ENCODE data around the gene KIAA0319L. TPM values are rescaled to one million over a fixed set of nuclear protein-coding genes. Genes with fewer than 3 reads are reported as not detected.

KIAA0319L gene
- total and polyA plus RNA-seq, 4 donors, result 27.0 to 107 (median 27.9) TPM

DNA sequence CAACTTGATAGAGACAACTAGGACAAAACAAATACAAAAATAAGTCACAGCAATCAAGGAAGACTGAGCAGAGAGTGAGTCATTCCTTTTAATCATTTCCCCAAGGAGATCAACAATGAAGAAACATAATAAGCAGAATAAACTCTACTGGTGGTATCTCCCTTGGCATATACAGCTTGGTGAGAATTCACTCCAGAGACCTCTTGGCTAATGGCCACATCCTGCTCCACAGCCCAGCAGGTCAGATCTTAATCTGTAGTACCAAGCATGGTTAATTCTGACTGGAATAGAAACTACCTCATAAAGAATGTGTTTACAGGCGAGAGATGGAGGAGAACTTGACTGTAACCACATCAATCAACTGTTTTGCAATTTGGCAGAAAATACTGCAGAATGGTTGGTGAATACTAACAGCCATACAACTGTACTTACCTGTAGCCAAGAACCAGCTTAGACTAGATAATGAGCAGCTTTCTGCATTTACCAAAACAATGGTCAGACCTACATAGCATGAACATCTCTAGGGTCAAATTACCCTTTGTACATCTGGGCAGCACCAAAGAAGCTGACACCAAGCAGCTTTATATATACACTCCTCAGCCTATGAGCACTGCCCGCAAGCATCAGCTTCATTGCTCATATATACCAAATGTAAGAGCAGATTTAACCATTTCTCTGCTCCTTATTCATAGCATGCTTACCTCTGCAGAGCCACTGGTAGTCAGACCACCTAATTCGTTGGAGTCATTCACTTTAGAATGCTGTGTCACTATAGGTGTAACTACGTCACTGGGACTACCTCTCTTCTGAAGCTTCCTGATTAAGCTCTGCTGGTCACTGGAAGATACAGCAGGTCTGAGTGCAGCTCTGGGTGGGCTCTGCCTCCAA is 51.0 kb downstream of the KIAA0319L start:
- no peak overlapping the region for H3K9ac ChIP-seq (ENCODE audit: low read depth in 1 of 2, low read length in 2 of 2)
- TF ChIP-seq FOXA1 (IDR thresholded peaks at IDR 0.05) (no peak), RXRA (IDR thresholded peaks at IDR 0.05) (no peak), NR2F2 (IDR thresholded peaks at IDR 0.05) (no peak), RAD21 (IDR thresholded peaks at IDR 0.05) (no peak), YY1 (IDR thresholded peaks at IDR 0.05) (no peak)
- TF ChIP-seq, protein P1, sequence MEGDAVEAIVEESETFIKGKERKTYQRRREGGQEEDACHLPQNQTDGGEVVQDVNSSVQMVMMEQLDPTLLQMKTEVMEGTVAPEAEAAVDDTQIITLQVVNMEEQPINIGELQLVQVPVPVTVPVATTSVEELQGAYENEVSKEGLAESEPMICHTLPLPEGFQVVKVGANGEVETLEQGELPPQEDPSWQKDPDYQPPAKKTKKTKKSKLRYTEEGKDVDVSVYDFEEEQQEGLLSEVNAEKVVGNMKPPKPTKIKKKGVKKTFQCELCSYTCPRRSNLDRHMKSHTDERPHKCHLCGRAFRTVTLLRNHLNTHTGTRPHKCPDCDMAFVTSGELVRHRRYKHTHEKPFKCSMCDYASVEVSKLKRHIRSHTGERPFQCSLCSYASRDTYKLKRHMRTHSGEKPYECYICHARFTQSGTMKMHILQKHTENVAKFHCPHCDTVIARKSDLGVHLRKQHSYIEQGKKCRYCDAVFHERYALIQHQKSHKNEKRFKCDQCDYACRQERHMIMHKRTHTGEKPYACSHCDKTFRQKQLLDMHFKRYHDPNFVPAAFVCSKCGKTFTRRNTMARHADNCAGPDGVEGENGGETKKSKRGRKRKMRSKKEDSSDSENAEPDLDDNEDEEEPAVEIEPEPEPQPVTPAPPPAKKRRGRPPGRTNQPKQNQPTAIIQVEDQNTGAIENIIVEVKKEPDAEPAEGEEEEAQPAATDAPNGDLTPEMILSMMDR (IDR thresholded peaks at IDR 0.05; ENCODE audit: low read depth, low read length, missing input control), result no peak
- H3K27ac ChIP-seq (ENCODE audit: low read depth in 1 of 2, low read length in 2 of 2), result no peak overlapping the region
- H3K27me3 ChIP-seq (ENCODE audit: control insufficient read depth in 4 of 4, insufficient read depth in 4 of 4, low read length in 3 of 4), result no peaks in the 10 kb centered on the region
- H3K36me3 ChIP-seq (ENCODE audit: control insufficient read depth in 4 of 4, insufficient read depth in 3 of 4, low read depth in 1 of 4, low read length in 3 of 4), result peaks cover 0 to 13% (median 2%) of the 10 kb centered on the region in 4 donors
- H3K9me3 ChIP-seq (ENCODE audit: control insufficient read depth in 4 of 4, low read length in 3 of 4), result no peaks in the 10 kb centered on the region
- no peak overlapping the region for H3K4me3 ChIP-seq (ENCODE audit: low read depth in 1 of 3, low read length in 3 of 3)
- peaks cover 0 to 3% (median 1%) of the 10 kb centered on the region in 4 donors for H3K4me1 ChIP-seq (ENCODE audit: control insufficient read depth in 4 of 4, insufficient read depth in 4 of 4, low read length in 3 of 4)
- DNase-seq (ENCODE audit: low spot score), result no peak
- WGBS, result 85% methylated on average over 4 of the region's 4 CpGs

DNA sequence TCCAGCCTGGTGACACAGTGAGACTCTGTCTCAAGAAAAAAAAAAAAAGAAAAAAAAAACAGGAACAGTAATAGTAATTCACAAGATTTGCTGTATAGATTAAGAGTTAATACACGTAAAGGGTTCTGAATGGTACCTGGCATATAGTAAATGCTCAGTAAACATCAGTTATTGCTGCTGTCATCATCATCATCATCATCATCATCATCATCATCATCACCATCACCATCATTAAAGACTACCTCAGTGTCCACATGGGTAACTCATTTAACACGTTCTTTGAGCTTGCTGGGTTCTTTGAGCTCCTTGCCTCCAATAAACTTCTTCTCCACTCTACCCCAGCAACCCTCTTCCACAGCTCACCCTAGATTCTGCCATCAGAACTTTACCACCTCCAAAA is 55.0 kb downstream of the KIAA0319L start:
- 97% methylated on average over 2 of the region's 2 CpGs for WGBS
- DNase-seq (ENCODE audit: low spot score), result no peak
- no peak overlapping the region for H3K4me3 ChIP-seq (ENCODE audit: low read depth in 1 of 3, low read length in 3 of 3)
- peaks cover 0 to 13% (median 2%) of the 10 kb centered on the region in 4 donors for H3K36me3 ChIP-seq (ENCODE audit: control insufficient read depth in 4 of 4, insufficient read depth in 3 of 4, low read depth in 1 of 4, low read length in 3 of 4)
- peaks cover 0 to 3% (median 0%) of the 10 kb centered on the region in 4 donors for H3K4me1 ChIP-seq (ENCODE audit: control insufficient read depth in 4 of 4, insufficient read depth in 4 of 4, low read length in 3 of 4)
- no peaks in the 10 kb centered on the region for H3K27me3 ChIP-seq (ENCODE audit: control insufficient read depth in 4 of 4, insufficient read depth in 4 of 4, low read length in 3 of 4)
- H3K9me3 ChIP-seq (ENCODE audit: control insufficient read depth in 4 of 4, low read length in 3 of 4), result no peaks in the 10 kb centered on the region
- no peak overlapping the region for H3K27ac ChIP-seq (ENCODE audit: low read depth in 1 of 2, low read length in 2 of 2)
- no peak overlapping the region for H3K9ac ChIP-seq (ENCODE audit: low read depth in 1 of 2, low read length in 2 of 2)
- TF ChIP-seq NR2F2 (IDR thresholded peaks at IDR 0.05) (no peak), EGR1 (IDR thresholded peaks at IDR 0.05; ENCODE audit: low read depth in 2 of 2) (no peak), TAF1 (conservative IDR thresholded peaks at IDR 0.05) (no peak), FOXA2 (IDR thresholded peaks at IDR 0.05) (no peak), YY1 (IDR thresholded peaks at IDR 0.05) (no peak), JUND (IDR thresholded peaks at IDR 0.05) (no peak), RXRA (IDR thresholded peaks at IDR 0.05) (no peak), HNF4G (IDR thresholded peaks at IDR 0.05) (no peak), FOXA1 (IDR thresholded peaks at IDR 0.05) (no peak)
- TF ChIP-seq, protein P1 (IDR thresholded peaks at IDR 0.05; ENCODE audit: low read depth, low read length, missing input control), result no peak
- TF ChIP-seq, protein P2, sequence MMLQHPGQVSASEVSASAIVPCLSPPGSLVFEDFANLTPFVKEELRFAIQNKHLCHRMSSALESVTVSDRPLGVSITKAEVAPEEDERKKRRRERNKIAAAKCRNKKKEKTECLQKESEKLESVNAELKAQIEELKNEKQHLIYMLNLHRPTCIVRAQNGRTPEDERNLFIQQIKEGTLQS (IDR thresholded peaks at IDR 0.05), result no peak
- TF ChIP-seq, protein P3, sequence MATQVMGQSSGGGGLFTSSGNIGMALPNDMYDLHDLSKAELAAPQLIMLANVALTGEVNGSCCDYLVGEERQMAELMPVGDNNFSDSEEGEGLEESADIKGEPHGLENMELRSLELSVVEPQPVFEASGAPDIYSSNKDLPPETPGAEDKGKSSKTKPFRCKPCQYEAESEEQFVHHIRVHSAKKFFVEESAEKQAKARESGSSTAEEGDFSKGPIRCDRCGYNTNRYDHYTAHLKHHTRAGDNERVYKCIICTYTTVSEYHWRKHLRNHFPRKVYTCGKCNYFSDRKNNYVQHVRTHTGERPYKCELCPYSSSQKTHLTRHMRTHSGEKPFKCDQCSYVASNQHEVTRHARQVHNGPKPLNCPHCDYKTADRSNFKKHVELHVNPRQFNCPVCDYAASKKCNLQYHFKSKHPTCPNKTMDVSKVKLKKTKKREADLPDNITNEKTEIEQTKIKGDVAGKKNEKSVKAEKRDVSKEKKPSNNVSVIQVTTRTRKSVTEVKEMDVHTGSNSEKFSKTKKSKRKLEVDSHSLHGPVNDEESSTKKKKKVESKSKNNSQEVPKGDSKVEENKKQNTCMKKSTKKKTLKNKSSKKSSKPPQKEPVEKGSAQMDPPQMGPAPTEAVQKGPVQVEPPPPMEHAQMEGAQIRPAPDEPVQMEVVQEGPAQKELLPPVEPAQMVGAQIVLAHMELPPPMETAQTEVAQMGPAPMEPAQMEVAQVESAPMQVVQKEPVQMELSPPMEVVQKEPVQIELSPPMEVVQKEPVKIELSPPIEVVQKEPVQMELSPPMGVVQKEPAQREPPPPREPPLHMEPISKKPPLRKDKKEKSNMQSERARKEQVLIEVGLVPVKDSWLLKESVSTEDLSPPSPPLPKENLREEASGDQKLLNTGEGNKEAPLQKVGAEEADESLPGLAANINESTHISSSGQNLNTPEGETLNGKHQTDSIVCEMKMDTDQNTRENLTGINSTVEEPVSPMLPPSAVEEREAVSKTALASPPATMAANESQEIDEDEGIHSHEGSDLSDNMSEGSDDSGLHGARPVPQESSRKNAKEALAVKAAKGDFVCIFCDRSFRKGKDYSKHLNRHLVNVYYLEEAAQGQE (IDR thresholded peaks at IDR 0.05), result no peak
- TF ChIP-seq, protein P4, sequence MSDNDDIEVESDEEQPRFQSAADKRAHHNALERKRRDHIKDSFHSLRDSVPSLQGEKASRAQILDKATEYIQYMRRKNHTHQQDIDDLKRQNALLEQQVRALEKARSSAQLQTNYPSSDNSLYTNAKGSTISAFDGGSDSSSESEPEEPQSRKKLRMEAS (IDR thresholded peaks at IDR 0.05), result no peak

All from liver (tissue), 9 donors.